Neuronal stem cell (in vitro differentiated cells): Measurements from ENCODE around the gene CEP20.

Source experiments
- DNase-seq: peaks from one replicate; pipeline ENCODE4 v3.0.0-alpha.2; 2013; ENCODE audit warnings: low spot score
- H2AFZ ChIP-seq: one replicate; pipeline ENCODE4 v1.6.1; 2013; ENCODE audit warnings: mild to moderate bottlenecking, low read length, inconsistent platforms
- H2AK5ac ChIP-seq: 2 replicates; pipeline ENCODE4 v1.6.1; 2013; ENCODE audit warnings: low read depth, mild to moderate bottlenecking, inconsistent platforms, low read length, moderate library complexity, mixed read lengths
- H2BK120ac ChIP-seq: 2 replicates; pipeline ENCODE4 v1.6.1; 2013; ENCODE audit warnings: low read depth, mild to moderate bottlenecking, inconsistent platforms, low read length, moderate library complexity, mixed read lengths
- H2BK12ac ChIP-seq: one replicate; pipeline ENCODE4 v1.6.1; 2013; ENCODE audit warnings: low read length, inconsistent platforms
- H2BK15ac ChIP-seq: 2 replicates; pipeline ENCODE4 v1.6.1; 2013; ENCODE audit warnings: mild to moderate bottlenecking, low read length, inconsistent platforms, mixed read lengths
- H2BK5ac ChIP-seq: one replicate; pipeline ENCODE4 v1.6.1; 2013; ENCODE audit warnings: inconsistent platforms, mild to moderate bottlenecking, low read length, moderate library complexity
- H3K14ac ChIP-seq: one replicate; pipeline ENCODE4 v1.6.1; 2013; ENCODE audit warnings: low read length, inconsistent platforms
- H3K18ac ChIP-seq: 2 replicates; pipeline ENCODE4 v1.6.1; 2013; ENCODE audit warnings: low read length, inconsistent platforms
- H3K23ac ChIP-seq: 2 replicates; pipeline ENCODE4 v1.6.1; 2013; ENCODE audit warnings: low read depth, mild to moderate bottlenecking, mixed read lengths, low read length, inconsistent platforms; ENCODE audit not compliant: poor library complexity
- H3K27ac ChIP-seq: replicated peaks from 3 replicates; pipeline ENCODE4 v1.5.1; 2013; ENCODE audit warnings: low read length, inconsistent platforms
- H3K27me3 ChIP-seq, 3 experiments: 2 replicates each; pipeline ENCODE4 v1.6.1; 2013; ENCODE audit warnings: low read length in 3 of 3, mild to moderate bottlenecking in 2 of 3, inconsistent platforms in 1 of 3, low read depth in 1 of 3, mixed read lengths in 1 of 3, moderate library complexity in 1 of 3; ENCODE audit not compliant: control insufficient read depth in 3 of 3, insufficient read depth in 3 of 3
- H3K36me3 ChIP-seq, 2 donors: replicated peaks in 1 of 2; 2 replicates each; pipeline ENCODE4 v1.6.1; 2013; ENCODE audit warnings: low read length in 2 of 2; ENCODE audit not compliant: control insufficient read depth in 2 of 2, insufficient read depth in 2 of 2
- H3K4ac ChIP-seq: 2 replicates; pipeline ENCODE4 v1.6.1; 2013; ENCODE audit warnings: inconsistent platforms, mild to moderate bottlenecking, low read length, moderate library complexity
- H3K4me1 ChIP-seq, 2 donors: 1 replicate in 1 of 2; 2 replicates in 1 of 2; pipeline ENCODE4 v1.6.1; 2013; ENCODE audit warnings: low read length in 2 of 2, low read depth in 1 of 2; ENCODE audit not compliant: control insufficient read depth in 2 of 2, insufficient read depth in 1 of 2
- H3K4me2 ChIP-seq: one replicate; pipeline ENCODE4 v1.6.1; 2013; ENCODE audit warnings: mild to moderate bottlenecking, low read length, inconsistent platforms; ENCODE audit not compliant: insufficient read depth, poor library complexity, severe bottlenecking
- H3K4me3 ChIP-seq, 2 donors: 2 replicates each; pipeline ENCODE4 v1.5.1; 2013; ENCODE audit warnings: low read length in 2 of 2, mild to moderate bottlenecking in 2 of 2, inconsistent platforms in 1 of 2, moderate library complexity in 1 of 2
- H3K79me1 ChIP-seq: one replicate; pipeline ENCODE4 v1.6.1; 2013; ENCODE audit warnings: low read depth, mild to moderate bottlenecking, inconsistent platforms, low read length, moderate library complexity
- H3K9ac ChIP-seq: one replicate; pipeline ENCODE4 v1.6.1; 2013; ENCODE audit warnings: mild to moderate bottlenecking, low read depth, low read length, inconsistent platforms; ENCODE audit not compliant: poor library complexity
- H3K9me3 ChIP-seq, 2 donors: replicated peaks in 1 of 2; 2 replicates each; pipeline versions ENCODE3 to v1.6.1; 2013; ENCODE audit warnings: low read length in 2 of 2, mild to moderate bottlenecking in 2 of 2, inconsistent platforms in 1 of 2, low read depth in 1 of 2, mixed read lengths in 1 of 2, moderate library complexity in 1 of 2; ENCODE audit not compliant: control insufficient read depth in 2 of 2, insufficient read depth in 1 of 2
- H4K8ac ChIP-seq: one replicate; pipeline ENCODE4 v1.6.1; 2013; ENCODE audit warnings: low read depth, mild to moderate bottlenecking, inconsistent platforms, low read length, moderate library complexity
- H4K91ac ChIP-seq: one replicate; pipeline ENCODE4 v1.6.1; 2013; ENCODE audit warnings: low read length, low read depth, mild to moderate bottlenecking, inconsistent platforms; ENCODE audit not compliant: poor library complexity
- WGBS, 2 donors: extraction: QIAGEN DNeasy Blood & Tissue Kit; methylation state at CpG; one replicate each; pipeline ENCODE4 v1.1.7; 2013; ENCODE audit warnings: missing lambda C conversion rate in 2 of 2, mixed read lengths in 1 of 2; ENCODE audit not compliant: insufficient read length in 2 of 2, insufficient replicate concordance in 1 of 2; ENCODE audit errors: extremely low coverage in 2 of 2; 5-methylcytosine and 5-hydroxymethylcytosine counted together

The CEP20 gene

DNA sequence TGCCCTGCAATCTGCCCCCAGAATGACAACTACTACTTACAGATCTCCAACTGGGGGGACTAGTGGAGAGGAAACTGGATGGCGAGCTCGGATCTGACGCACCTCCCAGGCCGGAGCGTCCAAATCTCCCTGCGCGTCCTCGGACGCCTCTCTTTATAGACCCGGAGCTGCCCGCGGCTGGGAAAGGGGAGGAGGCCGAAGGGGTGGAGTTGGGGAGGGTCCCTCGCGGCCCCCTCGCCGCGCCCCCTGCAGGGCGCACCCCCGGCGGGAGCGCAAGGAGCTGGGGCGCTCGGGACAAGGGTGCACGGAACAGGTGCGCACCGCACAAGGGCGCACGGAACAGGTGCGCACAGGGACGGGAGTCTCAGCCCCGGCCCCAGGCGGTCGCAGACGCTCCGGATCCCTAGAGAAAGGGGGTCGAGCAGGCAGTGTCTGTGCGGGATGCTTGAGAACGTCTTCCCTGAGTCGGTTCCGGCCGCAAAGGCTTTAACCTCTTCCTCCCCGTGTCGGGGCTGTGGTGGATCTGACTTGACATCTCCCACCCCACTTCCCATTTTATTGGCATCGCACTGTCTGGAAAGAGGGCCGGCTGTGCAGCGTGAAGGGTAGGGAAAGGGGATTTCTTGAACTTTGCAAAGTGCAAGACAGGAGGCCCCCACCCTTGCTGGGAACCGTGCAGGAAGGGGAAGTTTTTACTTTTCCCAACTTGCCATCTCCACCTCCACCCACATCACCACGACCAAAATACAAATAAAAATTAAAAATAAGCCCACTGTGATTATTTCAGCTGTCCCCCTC lies 31.3 kb downstream of the CEP20 start, which contains the start of gene MYH11:
MYH11 (minus strand) TSS at position 128 of the 798 bp plus-strand sequence. CDS start 18,776 bp downstream, outside the sequence.
- no peak within 1 kb of the TSS for H3K14ac ChIP-seq
- H3K27me3 ChIP-seq, result peaks cover 3 to 68% (median 36%) of the 10 kb centered on the region in 3 experiments
- WGBS, 2 donors, result no CpG with 5 or more reads among the region's 49 CpGs
- no peak within 1 kb of the TSS for H3K23ac ChIP-seq
- H2BK5ac ChIP-seq, result no peak within 1 kb of the TSS
- no peak within 1 kb of the TSS for H2AK5ac ChIP-seq
- H3K9me3 ChIP-seq, result no peaks in the 10 kb centered on the region
- peak within 1 kb of the TSS; percentile 92 for H3K4me2 ChIP-seq
- H3K18ac ChIP-seq, result peak within 1 kb of the TSS; percentile 77
- H3K9ac ChIP-seq, result no peak within 1 kb of the TSS
- no peaks in the 10 kb centered on the region for H3K79me1 ChIP-seq
- no peak within 1 kb of the TSS for H2BK120ac ChIP-seq
- DNase-seq, result peak; percentile 29
- no peak within 1 kb of the TSS for H2BK15ac ChIP-seq
- peaks cover 2 to 7% of the 10 kb centered on the region in 2 donors for H3K4me1 ChIP-seq
- no peaks in the 10 kb centered on the region for H3K36me3 ChIP-seq
- no peak within 1 kb of the TSS for H2BK12ac ChIP-seq
- H3K27ac ChIP-seq, result no peak within 1 kb of the TSS
- H3K4me3 ChIP-seq, result peak within 1 kb of the TSS; percentile 32 to 79
- no peak within 1 kb of the TSS for H4K8ac ChIP-seq
- peak within 1 kb of the TSS; percentile 91 for H2AFZ ChIP-seq
- no peak within 1 kb of the TSS for H4K91ac ChIP-seq
- no peak within 1 kb of the TSS for H3K4ac ChIP-seq

- Histone ChIP-seq H3K18ac (no peak overlapping the region), H3K4me3 (no peak overlapping the region), H2AFZ (no peak overlapping the region), H3K36me3 (no peaks in the 10 kb centered on the region), H2BK12ac (no peak overlapping the region), H3K9me3 (no peaks in the 10 kb centered on the region), H2BK5ac (no peak overlapping the region), H2AK5ac (no peak overlapping the region), H3K9ac (no peak overlapping the region), H3K14ac (no peak overlapping the region), H3K4me2 (no peak overlapping the region), H4K91ac (no peak overlapping the region), H2BK120ac (no peak overlapping the region), H3K79me1 (no peaks in the 10 kb centered on the region), H3K4me1 (peaks cover 2 to 7% of the 10 kb centered on the region in 2 donors), H4K8ac (no peak overlapping the region), H3K23ac (no peak overlapping the region), H3K4ac (no peak overlapping the region), H2BK15ac (no peak overlapping the region), H3K27me3 (peaks cover 3 to 68% (median 36%) of the 10 kb centered on the region in 3 experiments), H3K27ac (no peak overlapping the region)
- DNase-seq, result no peak
- no CpG with 5 or more reads among the region's 2 CpGs for WGBS, 2 donors
Observed at GRCh38 chr16:15856182-15856581, 32.2 kb downstream of the CEP20 start.

GRCh38 chr16:15855704-15856003 lies 32.7 kb downstream of the CEP20 start:
- Histone ChIP-seq H3K9ac (no peak overlapping the region), H2BK5ac (no peak overlapping the region), H3K36me3 (no peaks in the 10 kb centered on the region), H2BK120ac (no peak overlapping the region), H2BK12ac (no peak overlapping the region), H3K27ac (no peak overlapping the region), H3K4ac (no peak overlapping the region), H3K4me3 (no peak overlapping the region), H2BK15ac (no peak overlapping the region), H2AFZ (no peak overlapping the region), H3K23ac (no peak overlapping the region), H3K18ac (no peak overlapping the region), H2AK5ac (no peak overlapping the region), H3K4me1 (peaks cover 2 to 7% of the 10 kb centered on the region in 2 donors), H3K9me3 (no peaks in the 10 kb centered on the region), H3K79me1 (no peaks in the 10 kb centered on the region), H3K14ac (no peak overlapping the region), H3K4me2 (no peak overlapping the region), H3K27me3 (peaks cover 3 to 63% (median 36%) of the 10 kb centered on the region in 3 experiments), H4K8ac (no peak overlapping the region), H4K91ac (no peak overlapping the region)
- WGBS, 2 donors, result no CpG with 5 or more reads among the region's 5 CpGs
- DNase-seq, result no peak

DNA sequence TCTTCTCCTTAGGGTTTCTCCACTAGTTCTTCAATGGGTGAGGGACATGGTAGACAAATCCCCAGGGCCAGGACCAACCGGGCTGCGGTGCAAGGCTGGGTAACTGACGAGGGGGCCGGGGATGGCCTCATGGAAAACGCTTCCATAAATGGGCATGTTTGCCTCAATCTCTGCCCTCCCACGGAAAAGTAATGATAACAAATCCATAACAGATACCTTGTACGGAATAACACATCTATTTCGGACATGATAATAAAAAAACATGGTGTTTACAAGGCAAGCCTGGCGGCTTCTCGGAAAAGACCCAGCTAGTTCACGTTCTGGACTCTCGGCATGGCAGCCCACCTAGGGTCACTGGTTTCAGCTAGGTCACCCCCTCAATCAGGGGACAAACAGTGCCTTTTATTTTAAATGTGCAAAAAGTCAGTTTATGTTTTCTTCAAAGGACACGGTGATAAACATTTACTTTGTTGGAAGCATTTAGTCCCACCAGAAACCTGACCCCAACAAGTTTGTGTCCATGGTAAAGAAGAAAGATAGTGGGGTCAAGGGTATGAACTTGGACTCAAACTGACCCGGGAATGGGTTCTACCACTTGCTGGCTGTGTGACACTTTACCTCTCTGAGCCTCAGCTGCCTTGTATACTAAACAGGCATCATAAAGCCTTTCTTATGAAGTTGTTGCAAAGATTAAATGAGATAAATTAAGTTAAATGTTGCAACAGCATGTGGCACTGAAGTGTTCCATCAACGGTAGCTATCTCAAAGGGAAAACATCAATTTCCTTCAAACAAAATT lies 33.3 kb downstream of the CEP20 start:
- H3K4ac ChIP-seq, result no peak overlapping the region
- no peaks in the 10 kb centered on the region for H3K36me3 ChIP-seq
- H3K18ac ChIP-seq, result no peak overlapping the region
- no peak overlapping the region for H2BK15ac ChIP-seq
- no peak overlapping the region for H2AK5ac ChIP-seq
- no peak overlapping the region for H2BK5ac ChIP-seq
- peaks cover 3 to 61% (median 36%) of the 10 kb centered on the region in 3 experiments for H3K27me3 ChIP-seq
- H2AFZ ChIP-seq, result no peak overlapping the region
- no CpG with 5 or more reads among the region's 15 CpGs for WGBS, 2 donors
- H3K27ac ChIP-seq, result no peak overlapping the region
- H2BK120ac ChIP-seq, result no peak overlapping the region
- no peak for DNase-seq
- no peaks in the 10 kb centered on the region for H3K9me3 ChIP-seq
- no peak overlapping the region for H3K23ac ChIP-seq
- H3K4me2 ChIP-seq, result no peak overlapping the region
- H3K79me1 ChIP-seq, result no peaks in the 10 kb centered on the region
- no peak overlapping the region for H3K14ac ChIP-seq
- no peak overlapping the region for H3K9ac ChIP-seq
- H3K4me3 ChIP-seq, result no peak overlapping the region
- peaks cover 2 to 7% of the 10 kb centered on the region in 2 donors for H3K4me1 ChIP-seq
- no peak overlapping the region for H2BK12ac ChIP-seq
- no peak overlapping the region for H4K91ac ChIP-seq
- H4K8ac ChIP-seq, result no peak overlapping the region
